ENCODE measurements around the gene WIZ. TPM values are rescaled to one million over a fixed set of nuclear protein-coding genes. Genes with fewer than 3 reads are reported as not detected.

The WIZ gene
- total RNA-seq, 1 donor from 2014 or later, result 84.4 TPM

DNA sequence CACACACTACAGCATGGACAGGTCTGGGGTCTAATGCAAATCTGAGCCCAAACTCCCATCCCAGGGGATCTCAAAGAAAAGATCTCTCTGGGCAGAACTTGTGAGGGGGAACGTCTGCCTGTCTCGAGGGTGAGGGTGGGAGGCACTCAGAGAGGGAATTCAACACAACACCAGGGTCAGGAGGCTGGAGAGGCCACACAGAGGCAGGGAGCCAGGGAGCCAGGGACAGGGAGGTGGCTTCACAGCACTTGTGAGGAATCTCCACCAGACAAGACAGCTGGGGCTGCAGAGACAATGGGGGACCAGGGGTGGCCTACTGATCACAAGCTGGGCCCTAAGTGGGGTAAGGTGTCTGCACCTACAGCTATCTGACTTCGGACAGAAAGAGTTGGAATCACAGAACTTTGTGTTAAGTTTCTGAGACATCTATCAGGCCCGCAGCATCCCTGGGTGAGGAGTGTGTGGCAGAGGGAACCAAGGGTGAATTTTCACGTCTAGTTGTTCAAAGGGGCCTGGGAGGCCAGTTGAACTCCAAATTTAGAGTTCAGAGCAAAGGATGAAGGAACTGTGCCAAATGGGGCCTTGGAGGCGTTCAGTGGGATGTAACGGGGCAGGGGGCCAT is 18.2 kb downstream of the WIZ start:
- no peak for DNase-seq (ENCODE audit: extremely low read depth, low read depth, low spot score)

DNA sequence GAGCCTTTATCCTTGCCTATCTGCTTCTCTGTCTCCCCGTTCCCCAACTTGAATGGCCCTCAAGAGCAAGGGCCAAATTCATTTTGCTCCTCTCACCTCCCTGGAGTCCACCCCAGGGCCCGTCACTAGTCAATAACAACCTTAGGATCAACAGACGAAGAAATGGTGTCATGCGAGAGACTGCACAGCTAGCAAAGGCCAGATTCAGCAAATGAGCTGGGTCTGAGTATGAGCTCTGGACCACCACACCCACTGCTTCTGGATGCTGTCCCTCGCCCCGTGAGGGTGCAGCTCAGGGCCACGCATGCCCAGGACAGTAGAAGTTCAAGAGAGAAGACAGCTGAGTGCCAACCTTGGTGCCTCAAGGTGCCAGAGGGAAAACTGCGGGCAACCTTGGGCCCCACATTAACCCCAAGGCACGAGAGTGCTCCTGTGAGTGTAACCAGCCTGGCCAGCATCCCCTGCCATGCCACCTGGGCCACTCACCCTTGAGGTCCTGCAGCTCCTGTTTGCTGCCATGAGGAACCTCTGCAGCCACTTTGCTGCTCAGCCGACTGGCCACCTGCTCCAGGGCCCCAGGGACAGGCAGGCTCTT is 19.1 kb downstream of the WIZ start:
- DNase-seq (ENCODE audit: extremely low read depth, low read depth, low spot score), result no peak

DNA sequence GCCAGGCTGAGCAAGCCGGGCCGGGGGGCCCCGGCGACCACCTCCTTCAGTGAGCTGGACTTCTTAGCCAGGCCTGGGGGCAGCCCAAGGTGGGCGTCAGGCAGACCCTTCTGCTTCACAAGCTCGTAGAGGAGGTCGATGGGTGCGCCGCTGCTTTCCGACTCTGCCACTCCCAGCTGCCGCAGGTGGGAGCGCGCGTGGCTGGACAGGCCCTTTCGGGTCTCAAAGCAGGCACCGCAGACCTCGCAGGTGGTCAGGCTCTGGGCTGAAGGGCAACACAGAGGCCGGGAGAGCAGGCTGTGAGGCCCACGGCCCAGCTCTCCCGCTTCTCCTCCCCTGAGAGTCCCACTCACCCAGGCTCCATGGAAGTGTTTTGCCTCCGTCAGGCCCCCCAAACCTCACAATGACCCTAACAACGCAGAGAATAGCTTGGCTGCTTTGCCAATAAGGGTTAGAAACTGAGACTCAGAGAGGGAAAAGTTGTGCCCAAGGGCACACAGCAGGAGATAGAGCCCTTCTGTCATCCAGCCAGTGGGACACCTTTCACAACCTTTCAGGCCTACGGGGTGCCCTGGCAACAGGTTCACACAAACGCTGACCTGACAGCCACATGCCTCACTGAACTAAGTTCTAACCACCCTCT is 19.8 kb downstream of the WIZ start:
- DNase-seq (ENCODE audit: extremely low read depth, low read depth, low spot score), result no peak

DNA sequence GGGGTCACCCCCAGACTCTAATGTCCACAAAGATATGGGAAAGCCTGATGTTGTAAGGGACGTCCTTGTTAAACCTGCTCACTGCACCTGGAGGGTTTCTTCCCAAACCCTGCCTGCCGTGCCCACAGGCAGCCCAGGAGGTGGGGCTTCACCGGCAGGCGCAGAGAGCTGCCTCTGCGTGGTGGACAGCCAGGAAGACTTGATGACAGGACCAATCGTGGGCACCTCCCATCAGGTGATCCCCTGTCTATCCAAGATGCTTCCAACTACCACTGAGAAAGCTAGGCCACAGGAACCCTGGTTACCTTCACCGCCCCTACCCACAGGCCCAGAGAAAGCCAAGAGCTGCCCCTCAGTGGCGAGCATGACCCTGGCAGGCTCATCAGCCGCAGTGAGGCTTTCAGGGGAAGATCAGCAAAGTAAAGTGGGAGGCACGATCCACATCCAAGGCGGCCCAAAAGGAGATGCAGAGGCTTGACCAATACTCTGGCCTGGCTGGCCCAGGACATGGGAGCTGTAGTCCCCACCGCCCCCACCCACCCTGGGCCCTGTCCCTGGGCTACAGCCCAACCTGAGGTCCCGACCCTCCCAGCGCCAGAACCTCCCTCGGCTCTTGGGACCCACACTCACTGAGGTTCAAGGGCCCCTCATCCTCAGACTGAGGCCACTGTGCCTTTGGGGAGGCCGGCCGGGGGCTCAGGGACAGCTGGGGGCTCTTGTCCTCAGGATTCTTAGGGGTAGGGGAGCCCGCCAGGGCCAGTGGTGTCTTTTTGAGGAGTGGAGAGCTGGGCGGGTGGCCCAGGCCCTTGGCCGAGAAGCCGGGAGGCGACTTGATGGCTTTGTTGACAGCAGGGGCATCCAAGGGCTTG is 20.6 kb downstream of the WIZ start:
- no peak for DNase-seq (ENCODE audit: extremely low read depth, low read depth, low spot score)

DNA sequence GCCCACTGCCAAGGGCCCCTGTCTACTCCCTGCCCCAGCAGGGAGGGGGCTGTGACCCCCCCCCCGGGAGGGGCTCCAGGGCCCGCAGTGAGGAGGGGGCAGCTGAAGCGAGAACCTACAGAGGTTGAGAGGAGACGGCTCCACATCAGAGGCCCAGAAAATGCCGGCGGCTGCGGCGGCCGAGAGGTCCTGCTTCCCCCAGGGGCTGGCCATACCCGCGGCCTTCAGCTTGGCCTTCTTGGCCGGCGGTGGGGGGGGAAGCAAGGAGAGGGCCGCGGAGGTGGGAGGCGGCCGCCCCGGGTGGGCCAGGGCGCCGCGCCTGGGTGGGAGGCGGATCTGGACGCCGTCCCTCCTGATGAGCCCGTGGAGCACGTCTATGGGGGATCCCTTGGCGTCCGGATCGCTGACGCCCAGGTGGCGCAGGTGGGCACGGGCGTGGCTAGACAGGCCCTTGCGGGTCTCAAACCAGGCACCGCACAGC is 21.7 kb downstream of the WIZ start:
- no peak for DNase-seq (ENCODE audit: extremely low read depth, low read depth, low spot score)

DNA sequence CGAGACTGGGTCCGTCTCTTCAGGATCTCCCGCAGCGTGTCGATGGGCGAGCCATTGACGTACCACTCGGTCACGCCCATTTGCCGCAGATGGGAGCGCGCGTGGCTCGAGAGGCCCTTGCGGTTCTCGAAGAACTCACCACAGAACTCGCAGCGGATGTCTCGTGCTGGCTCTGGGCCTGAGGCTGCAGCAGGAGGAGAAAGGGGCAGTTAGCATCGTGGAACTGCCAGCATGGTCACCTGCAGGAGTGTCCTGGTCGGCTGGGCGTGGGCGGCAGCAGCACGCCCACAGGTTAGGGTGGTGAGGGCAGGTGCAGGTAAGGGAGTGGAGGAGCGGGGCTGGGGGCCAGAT is 22.4 kb downstream of the WIZ start:
- no peak for DNase-seq (ENCODE audit: extremely low read depth, low read depth, low spot score)

DNA sequence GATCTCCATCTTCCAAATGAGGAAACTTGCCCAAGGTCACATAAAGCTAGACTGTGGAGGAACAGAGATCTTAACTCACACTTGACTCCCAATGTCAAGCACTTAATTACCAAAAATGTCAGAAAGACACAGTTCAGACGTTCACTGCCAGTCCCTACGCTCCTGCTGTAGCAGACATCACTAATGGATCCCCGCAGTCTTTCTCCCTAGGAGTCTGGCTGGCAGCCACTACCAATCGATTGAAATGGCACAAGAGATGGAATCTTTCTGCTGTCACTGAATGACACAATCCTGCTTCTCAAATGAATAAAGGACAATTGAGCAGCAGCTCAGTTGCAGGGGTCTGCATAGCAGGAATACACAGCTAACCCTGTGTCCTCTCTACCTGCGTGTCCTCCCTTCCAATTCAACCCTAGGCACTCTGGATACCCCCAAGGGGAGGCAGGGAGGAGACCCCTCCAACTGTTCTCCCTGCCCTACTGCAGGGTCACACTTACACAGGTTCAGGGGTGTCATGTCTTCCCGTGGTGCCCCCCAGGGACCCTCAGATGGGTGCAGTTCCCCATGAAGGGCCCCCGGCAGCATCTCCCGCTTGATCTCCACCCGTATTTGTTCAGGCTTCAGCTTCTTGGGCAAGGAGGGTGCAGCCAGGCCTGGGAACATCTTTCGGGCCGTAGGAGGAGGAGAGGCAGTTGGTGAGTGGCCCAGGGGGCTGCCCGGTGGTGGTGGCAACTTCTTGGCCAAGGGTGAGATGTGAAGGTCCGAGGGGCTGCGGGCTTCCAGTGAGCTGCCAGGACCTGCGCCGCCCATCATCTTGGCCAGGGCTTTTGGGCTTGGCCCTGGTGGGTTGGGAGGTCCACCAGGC is 23.0 kb downstream of the WIZ start:
- no peak for DNase-seq (ENCODE audit: extremely low read depth, low read depth, low spot score)

DNA sequence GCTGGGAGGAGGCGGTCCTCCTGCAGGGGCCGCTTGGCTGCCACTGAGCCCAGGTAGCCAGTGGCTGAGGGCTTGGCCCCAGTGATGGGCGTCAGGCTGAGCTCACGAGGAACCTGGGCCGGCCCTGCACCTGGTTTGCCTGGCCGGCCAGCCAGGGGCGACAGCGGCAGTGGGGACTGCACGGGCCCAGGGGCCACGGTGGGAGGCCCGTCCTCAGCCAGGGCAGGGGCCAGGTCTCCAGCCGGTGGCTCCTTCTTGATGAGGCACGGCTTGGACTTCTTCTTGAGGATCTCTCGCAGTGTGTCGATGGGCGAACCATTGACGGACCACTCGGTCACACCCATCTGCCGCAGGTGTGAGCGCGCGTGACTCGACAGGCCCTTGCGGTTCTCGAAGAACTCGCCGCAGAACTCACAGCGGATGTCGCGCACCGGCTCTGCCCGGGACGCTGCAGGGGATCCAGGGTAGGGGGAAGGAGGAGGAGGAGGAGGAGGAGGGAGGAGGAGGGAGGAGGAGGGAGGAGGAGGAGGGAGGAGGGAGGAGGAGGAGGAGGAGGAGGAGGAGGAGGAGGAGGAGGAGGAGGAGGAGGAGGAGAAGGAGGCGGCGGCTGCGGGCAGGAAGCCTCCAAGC is 24.3 kb downstream of the WIZ start:
- no peak for DNase-seq (ENCODE audit: extremely low read depth, low read depth, low spot score)

DNA sequence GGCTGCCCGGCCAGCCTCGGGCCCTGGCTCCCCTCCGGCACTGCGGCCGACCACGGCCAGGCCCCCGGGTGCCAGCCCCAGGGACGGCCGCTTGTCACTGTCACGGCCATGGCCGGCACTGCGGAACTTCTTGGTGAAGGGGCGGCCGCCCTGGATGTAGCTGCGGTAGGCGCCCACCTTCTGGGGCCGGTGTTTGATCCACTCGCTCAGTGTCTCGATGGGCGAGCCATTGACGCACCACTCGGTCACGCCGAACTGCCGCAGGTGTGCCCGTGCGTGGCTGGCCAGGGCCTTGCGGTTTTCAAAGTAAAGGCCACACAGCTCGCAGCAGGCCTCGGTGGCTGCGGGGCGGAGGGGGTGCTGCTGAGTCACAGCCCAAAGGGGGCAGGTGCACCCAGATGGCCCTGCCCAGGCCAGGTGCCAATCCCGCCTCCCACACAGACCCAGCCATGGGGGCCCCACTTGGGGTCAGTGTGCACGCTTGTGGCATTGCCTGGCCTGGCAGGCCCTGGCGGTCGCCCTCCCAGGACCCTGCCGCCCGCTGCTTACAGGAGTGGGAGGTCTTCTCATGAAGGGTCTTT is 25.0 kb downstream of the WIZ start:
- no peak for DNase-seq (ENCODE audit: extremely low read depth, low read depth, low spot score)

DNA sequence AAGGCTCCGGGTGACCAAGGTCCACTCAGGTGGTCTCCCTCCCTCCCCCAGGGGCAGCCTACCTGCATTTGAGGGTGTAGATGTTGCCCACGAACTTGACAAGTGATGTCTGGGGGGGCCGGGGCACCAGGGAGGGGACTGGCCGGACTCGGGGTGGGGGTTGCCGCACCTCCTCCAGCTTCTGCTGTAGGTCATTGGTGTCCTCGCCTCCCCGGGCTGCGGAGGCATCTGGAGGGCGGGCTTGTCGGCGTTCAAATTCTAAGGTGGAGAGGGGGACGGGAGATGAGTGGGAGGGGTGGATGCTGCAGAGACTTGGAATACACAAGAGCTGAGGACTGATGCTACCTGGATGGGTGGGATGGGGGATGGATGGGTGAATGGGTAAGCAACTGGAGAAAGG is 25.6 kb downstream of the WIZ start:
- DNase-seq (ENCODE audit: extremely low read depth, low read depth, low spot score), result no peak

DNA sequence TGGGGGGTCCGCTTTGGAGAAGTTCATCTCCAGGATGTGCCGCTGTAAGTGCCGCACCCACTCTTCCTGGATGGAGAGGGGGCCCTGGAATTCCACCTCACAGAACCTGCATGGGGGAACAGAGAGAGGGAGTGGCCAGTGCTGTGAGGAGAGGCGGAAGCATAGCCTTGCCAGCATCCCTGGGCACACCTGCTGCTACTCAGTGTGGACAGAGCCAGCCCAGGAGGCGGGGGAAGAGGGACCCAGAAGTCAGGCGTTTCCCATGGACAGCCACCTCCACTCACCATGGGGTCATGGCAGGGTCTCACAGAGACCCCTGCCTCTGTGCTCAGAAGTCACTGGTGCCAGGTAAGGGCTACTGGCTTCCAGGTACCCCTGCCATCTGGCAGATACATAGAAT is 26.6 kb downstream of the WIZ start:
- no peak for DNase-seq (ENCODE audit: extremely low read depth, low read depth, low spot score)

DNA sequence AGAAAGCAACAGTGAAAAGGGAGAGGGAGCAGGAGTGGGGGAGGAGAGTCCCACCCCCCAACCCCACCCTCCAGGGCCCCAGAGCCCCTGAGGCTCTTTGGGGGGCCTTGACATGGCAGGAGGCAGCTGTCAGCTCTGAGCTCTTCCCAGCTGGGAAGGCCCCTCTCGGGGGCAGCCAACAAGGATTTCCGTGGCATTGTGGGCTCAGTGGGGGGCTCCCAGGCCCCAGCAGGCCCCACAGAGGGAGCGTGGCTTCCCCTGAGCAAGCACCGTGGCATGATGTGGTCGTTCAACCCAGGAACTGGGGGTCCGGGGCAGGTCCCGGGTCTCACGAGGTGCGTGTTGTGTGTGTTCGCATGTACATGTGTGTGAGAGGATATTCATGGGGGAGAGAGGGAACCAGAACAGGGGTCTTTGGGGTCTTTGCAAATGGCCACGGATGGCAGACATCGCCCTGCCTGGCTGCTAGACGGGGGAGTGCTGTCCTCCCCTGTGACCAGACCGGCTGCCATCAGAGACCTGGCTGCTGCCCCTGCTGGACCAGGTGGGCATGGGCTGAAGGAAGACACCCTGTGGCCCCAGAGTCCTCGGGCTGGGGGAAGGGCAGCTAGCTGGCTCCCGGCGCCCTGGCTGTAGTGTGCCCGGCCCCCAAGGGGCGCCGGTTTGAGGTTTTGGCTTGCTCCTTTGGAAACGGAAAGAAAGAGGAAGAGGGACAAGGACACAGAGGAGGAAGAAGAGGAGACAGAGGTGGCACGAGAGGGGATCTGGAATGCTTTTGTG is 27.3 kb downstream of the WIZ start:
- DNase-seq (ENCODE audit: extremely low read depth, low read depth, low spot score), result no peak

DNA sequence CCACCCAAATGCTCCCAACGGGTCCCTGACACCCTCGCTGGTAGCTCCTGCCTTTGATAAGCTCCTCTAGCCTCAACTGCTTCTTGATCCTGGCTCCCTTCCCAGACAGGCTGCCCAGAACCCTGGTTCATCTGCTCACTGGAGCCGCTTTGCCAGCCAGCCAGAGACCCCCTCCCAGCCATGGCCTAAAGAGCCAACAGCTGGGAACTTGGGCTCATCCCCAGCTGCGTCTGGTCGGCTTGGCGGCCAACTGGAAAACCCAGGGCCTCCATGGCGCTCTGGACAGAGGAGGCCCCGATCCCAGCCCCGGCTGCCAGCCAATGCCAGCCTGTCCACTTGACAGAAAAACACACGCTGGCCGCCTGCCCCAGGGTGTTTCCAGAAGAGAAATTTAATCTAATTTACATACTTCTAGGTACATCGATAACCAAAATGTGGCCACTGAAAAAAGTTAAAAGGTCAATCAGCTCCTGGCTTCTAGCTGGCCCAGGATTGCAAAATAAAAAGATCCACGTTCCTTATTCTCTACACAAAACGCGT is 28.0 kb downstream of the WIZ start:
- DNase-seq (ENCODE audit: extremely low read depth, low read depth, low spot score), result no peak

DNA sequence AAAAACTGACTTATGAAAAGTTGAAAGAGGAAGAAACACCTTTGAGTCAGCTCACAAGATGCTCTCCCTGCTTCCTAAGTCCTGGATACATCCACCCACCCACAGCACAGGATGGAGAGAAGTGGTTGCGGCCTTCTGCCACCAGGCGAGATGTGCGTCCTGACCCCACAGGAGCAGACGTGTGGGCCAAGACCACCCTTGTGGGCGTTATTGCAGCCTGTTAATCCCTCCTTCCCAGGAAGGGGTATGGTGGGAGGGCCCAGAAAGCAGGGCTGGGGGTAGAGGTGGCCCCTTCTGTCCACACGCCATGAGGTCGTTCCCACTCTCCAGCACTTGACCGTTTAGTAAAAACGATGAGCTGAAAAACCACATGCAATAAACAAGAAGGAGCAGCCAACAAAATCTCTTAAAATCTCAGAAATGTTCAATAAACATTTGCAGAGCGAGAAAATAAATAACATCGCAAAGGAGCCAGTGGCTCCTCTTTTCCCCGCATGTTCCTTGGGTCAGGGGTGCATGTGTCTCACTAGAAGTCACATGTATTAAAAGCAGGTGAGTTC is 28.5 kb downstream of the WIZ start:
- no peak for DNase-seq (ENCODE audit: extremely low read depth, low read depth, low spot score)

DNA sequence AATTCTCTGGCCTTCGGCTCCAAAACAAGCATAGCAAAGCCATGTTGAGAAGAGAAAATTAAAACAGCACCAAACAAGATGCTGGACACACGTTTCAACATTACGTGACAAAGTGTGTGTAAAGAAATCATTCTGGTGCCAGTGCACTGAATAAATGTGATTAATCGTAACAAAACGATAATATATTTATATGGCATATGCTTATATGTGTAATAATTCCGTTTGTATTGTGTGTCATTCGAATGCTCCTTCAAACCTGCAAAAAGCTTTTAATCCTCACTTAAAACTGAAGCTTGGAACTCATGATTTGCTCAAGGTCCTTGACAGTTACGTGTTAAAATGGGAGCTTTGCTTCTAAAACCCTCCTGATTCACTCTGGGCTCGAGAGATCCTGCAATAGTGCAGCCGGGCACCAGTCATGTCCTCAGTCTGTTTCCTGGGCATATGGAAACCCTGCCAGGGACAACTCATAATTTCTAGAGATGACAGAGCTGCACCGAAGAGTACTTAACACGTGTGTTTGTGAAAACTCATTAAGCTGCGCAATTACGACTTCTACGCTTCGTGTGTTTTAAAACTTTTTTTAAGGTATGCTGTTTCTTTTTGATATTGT is 30.2 kb downstream of the WIZ start:
- DNase-seq (ENCODE audit: extremely low read depth, low read depth, low spot score), result no peak

DNA sequence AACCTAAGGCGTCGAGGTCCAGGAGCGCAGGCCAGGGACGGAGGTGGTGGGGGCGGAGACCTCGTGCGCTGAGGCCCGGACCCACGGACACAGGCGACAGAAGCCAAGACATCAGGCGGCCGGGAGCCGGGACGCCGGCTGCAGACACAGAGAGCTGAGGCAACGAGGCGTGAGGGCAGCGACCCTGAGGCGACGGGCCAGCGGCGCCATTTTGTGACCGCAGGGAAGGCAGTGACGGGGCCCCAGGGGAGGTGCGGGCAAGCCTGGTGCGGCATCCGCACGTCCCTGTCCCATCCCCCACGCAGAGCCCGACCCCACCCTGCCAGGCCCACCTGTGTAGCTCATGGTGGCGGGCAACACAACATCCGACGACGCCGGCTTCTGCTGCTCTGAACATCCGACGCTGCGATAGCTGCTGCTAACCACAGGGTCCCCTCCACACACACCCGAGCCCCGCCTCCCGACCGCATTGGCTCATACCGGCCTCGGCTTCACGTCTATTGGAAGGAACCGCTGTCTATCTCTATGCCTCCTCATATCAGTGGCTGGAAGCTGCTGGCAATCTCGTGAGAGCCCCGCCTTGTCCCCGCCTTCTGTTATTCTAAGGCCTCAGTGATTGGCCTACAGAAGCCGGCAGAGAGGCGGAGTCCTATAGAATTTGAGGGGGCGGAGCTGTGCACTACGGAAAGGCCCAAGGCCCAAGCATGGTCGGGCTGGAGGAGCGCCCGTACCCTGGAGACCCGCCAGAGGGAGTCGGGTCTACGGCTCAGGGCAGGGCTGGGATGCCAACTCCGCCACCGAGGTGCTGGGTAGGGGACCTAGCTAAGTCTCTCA is 31.0 kb downstream of the WIZ start, which contains the start of gene AKAP8L:
TSS of gene AKAP8L (minus strand) at position 410 of the 834 bp plus-strand sequence. CDS start at position 345, 65 bp downstream.
- DNase-seq (ENCODE audit: extremely low read depth, low read depth, low spot score), result peak; percentile 98

DNA sequence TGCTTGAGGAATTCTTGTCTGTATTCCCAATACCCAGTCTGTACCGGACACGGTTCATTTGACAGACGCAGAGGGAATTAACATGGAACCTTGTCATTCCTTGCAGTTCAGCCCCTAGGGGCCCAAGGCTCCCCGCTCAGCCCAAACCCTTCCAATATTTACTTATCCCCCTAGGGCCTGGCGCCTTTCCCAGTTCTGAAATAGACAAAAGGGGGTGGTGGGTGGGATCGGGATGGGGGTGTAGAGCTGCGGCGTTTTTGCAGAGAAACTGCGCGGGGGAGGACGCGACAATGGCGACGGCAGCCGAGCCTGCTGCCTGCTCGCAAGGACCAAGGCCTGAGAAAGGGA is 31.6 kb downstream of the WIZ start:
- DNase-seq (ENCODE audit: extremely low read depth, low read depth, low spot score), result no peak

Data from glomerular endothelial cell (primary cell).